Parathyroid adenoma (tissue), 2 donors: ENCODE results near the gene SMYD4.

Experiments used
- H2AFZ ChIP-seq: fragments of 300-600 bp; sonication (generic); one replicate; pipeline ENCODE4 v1.7.0; 2017; ENCODE audit warnings: antibody characterized with exemption, mild to moderate bottlenecking
- H3K27ac ChIP-seq: fragments of 300-600 bp; sonication (generic); one replicate; pipeline ENCODE4 v1.7.0; 2017
- H3K27me3 ChIP-seq: fragments of 300-600 bp; sonication (generic); one replicate; pipeline ENCODE4 v1.7.0; 2017; ENCODE audit warnings: low read length; ENCODE audit not compliant: control insufficient read depth, insufficient read depth
- H3K36me3 ChIP-seq: fragments of 300-600 bp; sonication (generic); one replicate; pipeline ENCODE4 v1.7.0; 2017; ENCODE audit warnings: low read length; ENCODE audit not compliant: control insufficient read depth, insufficient read depth
- H3K4me1 ChIP-seq: fragments of 300-600 bp; sonication (generic); one replicate; pipeline ENCODE4 v1.7.0; 2017; ENCODE audit warnings: control low read depth
- H3K4me2 ChIP-seq: fragments of 300-600 bp; sonication (generic); one replicate; pipeline ENCODE4 v1.7.0; 2017; ENCODE audit warnings: low read length
- H3K4me3 ChIP-seq: fragments of 300-600 bp; sonication (generic); one replicate; pipeline ENCODE4 v1.7.0; 2017; ENCODE audit warnings: low read depth, low read length
- H3K79me2 ChIP-seq: fragments of 300-600 bp; sonication (generic); one replicate; pipeline ENCODE4 v1.7.0; 2017; ENCODE audit warnings: control low read depth
- H3K9ac ChIP-seq: fragments of 300-600 bp; sonication (generic); one replicate; pipeline ENCODE4 v1.7.0; 2017; ENCODE audit warnings: mild to moderate bottlenecking
- H3K9me3 ChIP-seq: fragments of 300-600 bp; sonication (generic); one replicate; pipeline ENCODE4 v1.7.0; 2017; ENCODE audit warnings: low read length; ENCODE audit not compliant: control insufficient read depth
- TF ChIP-seq, protein P1 (sequence below): fragments of 300-600 bp; sonication (generic); IDR thresholded peaks from one replicate; pipeline ENCODE4 v1.7.0; 2017; ENCODE audit warnings: antibody characterized with exemption, mild to moderate bottlenecking
- donor health status: primary hyperparathyroidism.

SMYD4 gene, protein sequence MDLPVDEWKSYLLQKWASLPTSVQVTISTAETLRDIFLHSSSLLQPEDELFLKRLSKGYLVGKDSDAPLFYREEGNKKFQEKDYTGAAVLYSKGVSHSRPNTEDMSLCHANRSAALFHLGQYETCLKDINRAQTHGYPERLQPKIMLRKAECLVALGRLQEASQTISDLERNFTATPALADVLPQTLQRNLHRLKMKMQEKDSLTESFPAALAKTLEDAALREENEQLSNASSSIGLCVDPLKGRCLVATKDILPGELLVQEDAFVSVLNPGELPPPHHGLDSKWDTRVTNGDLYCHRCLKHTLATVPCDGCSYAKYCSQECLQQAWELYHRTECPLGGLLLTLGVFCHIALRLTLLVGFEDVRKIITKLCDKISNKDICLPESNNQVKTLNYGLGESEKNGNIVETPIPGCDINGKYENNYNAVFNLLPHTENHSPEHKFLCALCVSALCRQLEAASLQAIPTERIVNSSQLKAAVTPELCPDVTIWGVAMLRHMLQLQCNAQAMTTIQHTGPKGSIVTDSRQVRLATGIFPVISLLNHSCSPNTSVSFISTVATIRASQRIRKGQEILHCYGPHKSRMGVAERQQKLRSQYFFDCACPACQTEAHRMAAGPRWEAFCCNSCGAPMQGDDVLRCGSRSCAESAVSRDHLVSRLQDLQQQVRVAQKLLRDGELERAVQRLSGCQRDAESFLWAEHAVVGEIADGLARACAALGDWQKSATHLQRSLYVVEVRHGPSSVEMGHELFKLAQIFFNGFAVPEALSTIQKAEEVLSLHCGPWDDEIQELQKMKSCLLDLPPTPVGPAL

GRCh38 chr17:1829592-1830257, at the start of gene SMYD4, which contains the start of gene RPA1:
Gene SMYD4 (minus strand): TSS chr17:1829902. CDS start chr17:1827994, 1,908 bp downstream.
Gene RPA1 (plus strand): TSS chr17:1830005. CDS start chr17:1830094, 89 bp downstream.
- H2AFZ ChIP-seq: peak within 1 kb of the TSS; percentile 95
- H3K27me3 ChIP-seq: no peaks in the 10 kb centered on the region
- H3K4me2 ChIP-seq: peak within 1 kb of the TSS; percentile 93
- TF ChIP-seq, protein P1, sequence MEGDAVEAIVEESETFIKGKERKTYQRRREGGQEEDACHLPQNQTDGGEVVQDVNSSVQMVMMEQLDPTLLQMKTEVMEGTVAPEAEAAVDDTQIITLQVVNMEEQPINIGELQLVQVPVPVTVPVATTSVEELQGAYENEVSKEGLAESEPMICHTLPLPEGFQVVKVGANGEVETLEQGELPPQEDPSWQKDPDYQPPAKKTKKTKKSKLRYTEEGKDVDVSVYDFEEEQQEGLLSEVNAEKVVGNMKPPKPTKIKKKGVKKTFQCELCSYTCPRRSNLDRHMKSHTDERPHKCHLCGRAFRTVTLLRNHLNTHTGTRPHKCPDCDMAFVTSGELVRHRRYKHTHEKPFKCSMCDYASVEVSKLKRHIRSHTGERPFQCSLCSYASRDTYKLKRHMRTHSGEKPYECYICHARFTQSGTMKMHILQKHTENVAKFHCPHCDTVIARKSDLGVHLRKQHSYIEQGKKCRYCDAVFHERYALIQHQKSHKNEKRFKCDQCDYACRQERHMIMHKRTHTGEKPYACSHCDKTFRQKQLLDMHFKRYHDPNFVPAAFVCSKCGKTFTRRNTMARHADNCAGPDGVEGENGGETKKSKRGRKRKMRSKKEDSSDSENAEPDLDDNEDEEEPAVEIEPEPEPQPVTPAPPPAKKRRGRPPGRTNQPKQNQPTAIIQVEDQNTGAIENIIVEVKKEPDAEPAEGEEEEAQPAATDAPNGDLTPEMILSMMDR: no peak
- H3K9ac ChIP-seq: peak within 1 kb of the TSS; percentile 40
- no peaks in the 10 kb centered on the region for H3K9me3 ChIP-seq
- H3K36me3 ChIP-seq: no peaks in the 10 kb centered on the region
- peaks cover 14% of the 10 kb centered on the region for H3K79me2 ChIP-seq
- peak within 1 kb of the TSS; percentile 33 for H3K27ac ChIP-seq
- H3K4me3 ChIP-seq: peak within 1 kb of the TSS; percentile 89
- peaks cover 3% of the 10 kb centered on the region for H3K4me1 ChIP-seq

GRCh38 chr17:1878419-1879121, 48.9 kb upstream of the SMYD4 start:
- Histone ChIP-seq H3K27ac (no peak overlapping the region), H3K9me3 (no peaks in the 10 kb centered on the region), H3K27me3 (no peaks in the 10 kb centered on the region), H2AFZ (no peak overlapping the region), H3K79me2 (no peaks in the 10 kb centered on the region), H3K9ac (no peak overlapping the region), H3K4me2 (no peak overlapping the region), H3K4me1 (no peaks in the 10 kb centered on the region), H3K36me3 (no peaks in the 10 kb centered on the region), H3K4me3 (no peak overlapping the region)
- TF ChIP-seq, protein P1: no peak

- TF ChIP-seq, protein P1: no peak
- Histone ChIP-seq H3K4me2 (no peak overlapping the region), H3K27me3 (no peaks in the 10 kb centered on the region), H3K4me1 (no peaks in the 10 kb centered on the region), H3K27ac (no peak overlapping the region), H3K9me3 (no peaks in the 10 kb centered on the region), H3K9ac (no peak overlapping the region), H3K36me3 (no peaks in the 10 kb centered on the region), H2AFZ (no peak overlapping the region), H3K79me2 (no peaks in the 10 kb centered on the region), H3K4me3 (no peak overlapping the region)
Measured at GRCh38 chr17:1875597-1875996, 45.9 kb upstream of the SMYD4 start.

- Histone ChIP-seq H3K4me3 (no peak overlapping the region), H3K4me1 (no peaks in the 10 kb centered on the region), H3K27ac (no peak overlapping the region), H3K9ac (no peak overlapping the region), H3K36me3 (no peaks in the 10 kb centered on the region), H2AFZ (no peak overlapping the region), H3K9me3 (no peaks in the 10 kb centered on the region), H3K4me2 (no peak overlapping the region), H3K27me3 (no peaks in the 10 kb centered on the region), H3K79me2 (no peaks in the 10 kb centered on the region)
- TF ChIP-seq, protein P1: no peak
Measured at GRCh38 chr17:1873418-1873817, 43.7 kb upstream of the SMYD4 start.
